ENCODE results near the gene ZNF175.

ZNF175 gene

GRCh38 chr19:51550848-51551672, 20.0 kb upstream of the ZNF175 start:
- DNase-seq = no peak

GRCh38 chr19:51551673-51552432, 19.2 kb upstream of the ZNF175 start:
- no peak for DNase-seq

GRCh38 chr19:51552608-51552995, 18.5 kb upstream of the ZNF175 start:
- DNase-seq = no peak

GRCh38 chr19:51552996-51553725, 17.9 kb upstream of the ZNF175 start:
- DNase-seq = peak; percentile 59

- no peak for DNase-seq
Observed at GRCh38 chr19:51559240-51559639, 11.8 kb upstream of the ZNF175 start.

- DNase-seq = no peak
Observed at GRCh38 chr19:51560339-51560738, 10.7 kb upstream of the ZNF175 start.

GRCh38 chr19:51564791-51565190, 6.3 kb upstream of the ZNF175 start:
- no peak for DNase-seq

DNA sequence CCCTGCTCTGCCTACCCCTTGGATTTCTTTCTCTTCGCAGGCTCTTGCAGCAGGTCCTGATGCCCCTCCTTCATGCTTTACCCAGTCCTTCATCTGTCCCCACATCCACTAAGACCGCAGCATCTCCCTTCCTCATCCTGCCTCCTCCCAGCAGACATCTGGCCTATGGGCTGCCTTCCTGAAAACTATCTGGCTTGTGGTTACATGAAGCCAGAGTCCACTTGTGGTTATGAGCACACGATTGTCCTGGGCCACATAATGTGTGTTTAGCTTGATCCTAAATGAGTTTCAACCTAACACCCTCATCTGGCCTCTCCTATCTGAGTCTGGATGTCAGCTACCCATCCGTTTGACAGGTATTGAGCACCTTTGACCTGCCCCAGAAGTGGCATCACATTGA, 5.5 kb upstream of the ZNF175 start:
- no peak for DNase-seq

GRCh38 chr19:51566489-51567100, 4.5 kb upstream of the ZNF175 start:
- DNase-seq = no peak

GRCh38 chr19:51567583-51567982, 3.5 kb upstream of the ZNF175 start:
- DNase-seq = no peak

DNA sequence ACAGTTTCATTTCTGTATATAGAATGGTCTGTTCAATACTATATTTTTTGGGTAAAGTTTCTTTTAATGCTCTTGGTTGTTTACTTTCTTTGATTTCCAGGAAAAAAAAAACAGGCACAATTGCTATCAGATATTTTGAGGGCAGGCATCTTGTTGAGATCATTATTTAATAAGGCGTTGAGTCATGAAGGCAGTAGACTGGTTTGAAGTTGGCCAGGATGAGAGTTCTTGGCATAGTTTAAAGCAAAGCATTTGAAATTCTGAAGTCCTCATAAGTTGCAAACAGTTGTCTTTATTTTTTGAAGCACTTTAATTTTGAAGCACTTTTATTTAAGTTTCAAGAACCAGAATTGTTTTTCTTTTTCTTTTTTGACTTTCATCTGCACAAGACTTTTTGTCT, 2.6 kb upstream of the ZNF175 start:
- no peak for DNase-seq

DNA sequence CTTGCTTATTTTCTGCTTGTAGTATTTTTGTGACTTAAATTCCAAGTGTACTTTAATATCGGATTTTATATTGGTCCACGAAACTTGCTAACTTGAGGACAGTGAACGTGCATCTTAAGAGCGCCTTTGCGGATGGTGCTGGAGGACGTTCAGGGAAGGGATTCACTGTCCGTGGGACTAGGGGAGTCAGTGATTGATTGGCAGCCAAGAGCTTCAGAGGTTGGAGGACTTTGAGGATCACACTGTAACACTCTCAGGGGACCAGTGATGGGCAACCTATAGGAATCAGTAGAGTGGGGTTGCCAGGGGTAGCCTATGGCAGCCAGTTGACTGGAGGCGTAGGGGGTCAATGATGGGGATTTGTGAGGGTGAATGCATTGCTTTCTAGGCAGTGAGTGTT, 516 bp downstream of the ZNF175 start:
- no peak for DNase-seq

GRCh38 chr19:51572410-51572809, 1.3 kb downstream of the ZNF175 start:
- DNase-seq = no peak

DNA sequence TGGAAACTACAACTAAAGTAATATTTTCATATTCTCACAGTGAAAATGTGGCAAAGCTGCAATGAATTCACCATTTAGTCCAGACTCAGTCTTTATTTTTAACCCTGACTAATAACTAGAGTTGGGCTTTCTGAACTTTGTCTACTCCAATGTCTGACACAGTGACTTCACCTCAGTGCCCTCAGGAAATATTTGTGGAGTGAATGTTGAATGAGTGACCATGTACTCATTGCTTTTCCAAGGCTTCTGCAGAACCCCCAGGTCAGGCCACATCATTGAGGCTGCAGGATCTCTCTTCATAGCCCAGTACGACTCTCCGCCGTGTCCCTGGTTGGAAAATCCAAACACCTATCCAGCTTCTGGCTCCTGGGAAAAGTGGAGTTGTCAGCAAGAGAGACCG, 1.8 kb downstream of the ZNF175 start:
- peak; percentile 43 for DNase-seq

DNA sequence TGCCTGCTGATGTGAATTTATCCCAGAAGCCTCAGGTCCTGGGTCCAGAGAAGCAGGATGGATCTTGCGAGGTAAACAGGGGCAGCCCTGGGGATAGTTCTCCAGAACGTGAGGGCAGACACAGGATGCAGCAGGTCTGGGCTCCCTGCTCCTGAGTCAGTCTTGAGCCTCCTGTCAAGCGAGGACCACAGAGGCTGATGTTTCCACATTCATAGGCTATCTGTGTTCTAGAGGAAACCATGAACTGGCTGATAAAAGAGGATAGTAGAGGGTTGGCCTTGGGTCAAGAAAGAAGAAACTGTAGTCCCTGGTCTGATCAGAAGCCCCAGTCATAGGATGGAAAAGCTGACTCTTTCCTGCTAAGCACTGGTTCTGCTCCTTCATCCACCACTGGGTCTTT, 2.2 kb downstream of the ZNF175 start:
- DNase-seq = no peak

DNA sequence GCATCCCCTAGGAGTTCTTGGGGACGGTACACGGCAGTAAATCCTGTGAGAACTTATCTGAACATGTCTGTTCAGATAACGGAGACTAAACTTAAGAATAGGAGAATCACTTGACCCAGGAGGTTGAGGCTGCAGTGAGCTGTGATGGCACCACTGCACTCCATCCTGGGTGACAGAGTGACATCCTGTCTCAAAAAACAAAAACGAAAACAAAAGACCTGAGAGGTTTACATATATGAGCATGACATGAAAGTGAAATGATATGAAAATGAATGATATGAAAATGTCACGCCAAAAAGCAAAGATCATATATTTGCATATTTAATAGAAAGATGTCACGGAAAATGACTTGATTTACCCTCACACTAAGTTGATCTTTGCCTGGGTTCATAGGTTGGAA, 5.8 kb downstream of the ZNF175 start:
- DNase-seq = no peak

GRCh38 chr19:51586103-51586728, 15.1 kb downstream of the ZNF175 start:
- no peak for DNase-seq

DNA sequence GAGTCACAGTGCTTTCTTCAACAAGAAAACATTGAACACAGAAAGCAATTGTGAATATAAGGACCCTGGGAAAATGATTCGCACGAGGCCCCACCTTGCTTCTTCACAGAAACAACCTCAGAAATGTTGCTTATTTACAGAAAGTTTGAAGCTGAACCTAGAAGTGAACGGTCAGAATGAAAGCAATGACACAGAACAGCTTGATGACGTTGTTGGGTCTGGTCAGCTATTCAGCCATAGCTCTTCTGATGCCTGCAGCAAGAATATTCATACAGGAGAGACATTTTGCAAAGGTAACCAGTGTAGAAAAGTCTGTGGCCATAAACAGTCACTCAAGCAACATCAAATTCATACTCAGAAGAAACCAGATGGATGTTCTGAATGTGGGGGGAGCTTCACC, 15.7 kb downstream of the ZNF175 start:
- no peak for DNase-seq

DNA sequence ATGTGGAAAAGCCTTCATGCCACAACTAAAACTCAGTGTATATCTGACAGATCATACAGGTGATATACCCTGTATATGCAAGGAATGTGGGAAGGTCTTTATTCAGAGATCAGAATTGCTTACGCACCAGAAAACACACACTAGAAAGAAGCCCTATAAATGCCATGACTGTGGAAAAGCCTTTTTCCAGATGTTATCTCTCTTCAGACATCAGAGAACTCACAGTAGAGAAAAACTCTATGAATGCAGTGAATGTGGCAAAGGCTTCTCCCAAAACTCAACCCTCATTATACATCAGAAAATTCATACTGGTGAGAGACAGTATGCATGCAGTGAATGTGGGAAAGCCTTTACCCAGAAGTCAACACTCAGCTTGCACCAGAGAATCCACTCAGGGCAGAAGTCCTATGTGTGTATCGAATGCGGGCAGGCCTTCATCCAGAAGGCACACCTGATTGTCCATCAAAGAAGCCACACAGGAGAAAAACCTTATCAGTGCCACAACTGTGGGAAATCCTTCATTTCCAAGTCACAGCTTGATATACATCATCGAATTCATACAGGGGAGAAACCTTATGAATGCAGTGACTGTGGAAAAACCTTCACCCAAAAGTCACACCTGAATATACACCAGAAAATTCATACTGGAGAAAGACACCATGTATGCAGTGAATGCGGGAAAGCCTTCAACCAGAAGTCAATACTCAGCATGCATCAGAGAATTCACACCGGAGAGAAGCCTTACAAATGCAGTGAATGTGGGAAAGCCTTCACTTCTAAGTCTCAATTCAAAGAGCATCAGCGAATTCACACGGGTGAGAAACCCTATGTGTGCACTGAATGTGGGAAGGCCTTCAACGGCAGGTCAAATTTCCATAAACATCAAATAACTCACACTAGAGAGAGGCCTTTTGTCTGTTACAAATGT, 16.4 kb downstream of the ZNF175 start:
- DNase-seq = no peak

DNA sequence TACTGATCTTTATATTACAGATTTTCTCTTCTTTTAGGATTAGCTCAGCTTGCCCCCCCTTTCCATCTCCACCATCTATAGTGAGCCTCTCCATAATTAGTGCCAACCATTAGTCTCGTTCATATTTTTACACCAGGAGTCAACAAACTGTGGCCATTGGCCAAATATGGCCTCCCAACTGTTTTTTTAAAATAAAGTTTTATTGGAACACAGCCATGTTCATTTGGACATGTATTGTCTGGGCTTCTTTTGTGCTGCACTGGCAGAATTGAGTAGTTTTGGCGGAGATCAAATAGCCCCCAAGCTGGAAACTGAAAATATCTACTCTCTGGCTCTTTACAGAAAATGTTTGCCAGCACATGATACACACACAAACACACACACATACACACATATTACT, 18.4 kb downstream of the ZNF175 start:
- DNase-seq = no peak

DNA sequence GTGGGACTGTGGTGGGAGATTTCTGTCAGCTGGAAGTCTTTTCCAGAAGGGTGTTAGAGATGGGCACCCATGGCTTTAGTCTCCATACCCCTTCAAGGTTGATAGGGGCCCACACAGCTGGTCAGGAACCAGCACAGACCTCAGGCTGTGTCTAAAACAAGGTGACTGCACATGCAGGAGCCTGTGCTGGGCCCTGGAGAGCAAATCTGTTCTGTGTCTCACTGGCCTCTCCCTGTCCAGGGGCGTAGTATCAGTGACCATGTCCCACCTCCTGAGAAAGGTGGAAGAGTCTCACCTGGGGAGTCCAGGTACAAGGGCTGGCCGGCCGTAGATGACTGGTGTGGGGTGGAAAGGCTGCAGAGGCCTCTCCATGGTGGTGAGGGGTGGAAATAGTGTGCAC, 19.4 kb downstream of the ZNF175 start:
- no peak for DNase-seq

DNA sequence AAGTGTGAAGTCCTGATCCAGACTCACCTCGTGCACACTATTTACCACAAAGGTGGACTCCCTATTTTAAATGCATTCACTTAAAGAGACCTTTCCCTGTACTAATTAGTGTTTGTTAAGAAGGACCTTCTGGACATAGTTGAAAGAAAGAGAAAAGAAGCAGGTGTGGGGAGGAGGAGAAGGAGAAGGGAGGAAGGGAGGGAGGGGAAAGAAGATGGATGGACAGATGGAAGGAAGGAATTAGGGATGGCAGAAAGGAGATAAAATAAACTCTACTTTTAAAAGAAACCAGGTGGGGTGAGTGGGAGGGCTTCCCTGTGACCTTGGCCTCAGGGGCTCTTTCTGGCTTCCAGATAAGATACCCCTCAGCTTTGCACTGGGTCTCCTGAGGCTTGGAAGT, 21.4 kb downstream of the ZNF175 start:
- DNase-seq = no peak

Data from fibroblast of upper back skin (primary cell).